Suprapubic skin (tissue), 4 donors: Measurements from ENCODE around the gene KIAA0586. TPM values are rescaled to one million over a fixed set of nuclear protein-coding genes. Genes with fewer than 3 reads are reported as not detected.
A peak's percentile ranks its signal among the peaks of the same experiment; 100 is the strongest.
"Not testable (repeated sequence)": the region's sequence is repeated elsewhere in the genome, so short reads cannot be mapped to it uniquely, and the experiment has no call there.

Experiments used
- DNase-seq, 2 donors: peaks; one replicate each; pipeline ENCODE4 v3.0.0-alpha.2; 2019; ENCODE audit warnings: low spot score in 2 of 2
- H3K27ac ChIP-seq: fragments of 200-600 bp; sonication (generic); one replicate; pipeline ENCODE4 v1.5.1; 2019
- H3K27me3 ChIP-seq: fragments of 200-600 bp; sonication (generic); one replicate; pipeline ENCODE4 v1.5.1; 2019
- H3K36me3 ChIP-seq: fragments of 200-600 bp; sonication (generic); one replicate; pipeline ENCODE4 v1.5.1; 2019
- H3K4me1 ChIP-seq: fragments of 200-600 bp; sonication (generic); one replicate; pipeline ENCODE4 v1.5.1; 2019
- H3K4me3 ChIP-seq: fragments of 200-600 bp; sonication (generic); one replicate; pipeline ENCODE4 v1.5.1; 2019; ENCODE audit warnings: mild to moderate bottlenecking
- H3K9me3 ChIP-seq: fragments of 200-600 bp; sonication (generic); one replicate; pipeline ENCODE4 v1.5.1; 2019
- CTCF ChIP-seq, 2 donors: fragments of 200-600 bp in 1 of 2; fragments of 450-650 bp in 1 of 2; sonication (generic) in 1 of 2; IDR thresholded peaks; one replicate each; pipeline ENCODE4 v1.5.1; 2016 to 2019; ENCODE audit warnings: antibody characterized with exemption in 2 of 2, mild to moderate bottlenecking in 1 of 2, moderate library complexity in 1 of 2
- EP300 ChIP-seq: sonication (generic); formaldehyde crosslinking; IDR thresholded peaks from one replicate; pipeline ENCODE4 v1.6.1; 2017; ENCODE audit warnings: antibody characterized with exemption
- POLR2A ChIP-seq, 2 donors: fragments of 450-650 bp; IDR thresholded peaks; one replicate each; pipeline ENCODE4 v1.6.1; 2017; ENCODE audit warnings: antibody characterized with exemption in 2 of 2, mild to moderate bottlenecking in 2 of 2, moderate library complexity in 2 of 2
- POLR2AphosphoS5 ChIP-seq, 3 donors: sonication (generic); formaldehyde crosslinking; IDR thresholded peaks; one replicate each; pipeline ENCODE4 v1.6.1; 2017; ENCODE audit warnings: antibody characterized with exemption in 3 of 3
- WGBS: methylation state at CpG from one replicate; pipeline ENCODE4 v1.1.5; 2018; 5-methylcytosine and 5-hydroxymethylcytosine counted together
- total RNA-seq, 4 donors: library from RNA; depleted of rRNA; stranded (reverse); fragments of >200 nt; gene quantifications; one replicate each; pipeline ENCODE4 v1.1.0, GENCODE V29; 2016

Gene KIAA0586
- total RNA-seq, 4 donors from 2014 or later: 11.1 to 37.1 (median 16.5) TPM

DNA sequence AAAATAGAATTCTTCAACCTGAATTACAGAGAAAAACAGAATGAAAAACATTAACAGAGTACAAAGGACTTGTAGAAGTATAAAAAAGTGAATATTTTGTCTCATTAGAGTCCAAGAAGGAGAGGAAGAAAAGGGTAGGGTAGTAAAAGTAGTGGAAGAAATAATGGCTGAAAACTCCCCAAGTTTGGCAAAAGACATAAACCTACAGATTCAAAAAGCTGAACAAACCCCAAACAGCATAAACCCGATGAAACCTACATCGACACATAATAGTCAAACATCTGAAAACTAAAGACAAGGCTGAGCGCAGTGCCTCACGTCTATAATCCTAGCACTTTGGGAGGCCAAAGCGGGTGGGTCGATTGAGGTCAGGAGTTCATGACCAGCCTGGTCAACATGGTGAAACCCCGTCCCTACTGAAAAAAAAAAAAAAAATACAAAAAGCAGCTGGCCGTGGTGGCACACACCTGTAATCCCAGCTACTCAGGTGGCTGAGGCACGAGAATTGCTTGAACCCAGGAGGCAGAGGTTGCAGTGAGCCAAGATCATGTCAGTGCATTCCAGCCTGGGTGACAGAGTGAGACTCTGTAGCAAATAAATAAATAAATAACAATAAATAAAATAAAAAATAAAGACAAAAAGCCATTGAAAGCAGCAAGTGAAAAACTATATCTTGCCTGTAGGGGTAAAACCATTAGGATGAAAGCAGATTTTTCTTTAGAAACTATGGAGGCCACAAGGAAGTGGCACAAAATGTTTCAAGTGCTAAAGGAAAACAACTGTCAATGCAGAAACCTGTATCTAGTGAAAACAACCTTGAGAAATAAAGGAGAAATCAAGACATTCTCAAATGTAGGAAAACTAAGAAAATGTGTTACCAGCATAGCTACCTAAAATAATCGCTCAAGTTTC lies 11.6 kb upstream of the KIAA0586 start:
- no peak overlapping the region for H3K27ac ChIP-seq
- H3K9me3 ChIP-seq: no peaks in the 10 kb centered on the region
- no peak for TF ChIP-seq CTCF (IDR thresholded peaks at IDR 0.05)
- TF ChIP-seq EP300: no peak
- no peak for TF ChIP-seq POLR2A (IDR thresholded peaks at IDR 0.05)
- TF ChIP-seq POLR2AphosphoS5 (IDR thresholded peaks at IDR 0.05): no peak
- peaks cover 64% of the 10 kb centered on the region for H3K36me3 ChIP-seq
- no peaks in the 10 kb centered on the region for H3K27me3 ChIP-seq
- 97% methylated on average over 10 of the region's 10 CpGs for WGBS
- H3K4me3 ChIP-seq: no peak overlapping the region
- H3K4me1 ChIP-seq: no peaks in the 10 kb centered on the region
- DNase-seq: no peak

- not testable (repeated sequence) for H3K27ac ChIP-seq, DNase-seq, H3K4me1 ChIP-seq, H3K9me3 ChIP-seq, H3K27me3 ChIP-seq, H3K4me3 ChIP-seq
- WGBS: 89% methylated on average over 1 of the region's 1 CpG
- H3K36me3 ChIP-seq: peaks cover 62% of the 10 kb centered on the region
Observed at GRCh38 chr14:58416934-58417333, 10.6 kb upstream of the KIAA0586 start.

- Histone ChIP-seq H3K9me3 (no peaks in the 10 kb centered on the region), H3K36me3 (peaks cover 13% of the 10 kb centered on the region), H3K27ac (peak overlapping the region; percentile 91), H3K4me3 (peak overlapping the region; percentile 93), H3K27me3 (no peaks in the 10 kb centered on the region), H3K4me1 (peaks cover 23% of the 10 kb centered on the region)
- 0% methylated on average over 30 of the region's 35 CpGs for WGBS
- peak in 1 of 2 donors; percentile 78 for DNase-seq
- no peak for TF ChIP-seq POLR2A (IDR thresholded peaks at IDR 0.05)
Observed at GRCh38 chr14:58426670-58427280, 744 bp upstream of the KIAA0586 start.

DNA sequence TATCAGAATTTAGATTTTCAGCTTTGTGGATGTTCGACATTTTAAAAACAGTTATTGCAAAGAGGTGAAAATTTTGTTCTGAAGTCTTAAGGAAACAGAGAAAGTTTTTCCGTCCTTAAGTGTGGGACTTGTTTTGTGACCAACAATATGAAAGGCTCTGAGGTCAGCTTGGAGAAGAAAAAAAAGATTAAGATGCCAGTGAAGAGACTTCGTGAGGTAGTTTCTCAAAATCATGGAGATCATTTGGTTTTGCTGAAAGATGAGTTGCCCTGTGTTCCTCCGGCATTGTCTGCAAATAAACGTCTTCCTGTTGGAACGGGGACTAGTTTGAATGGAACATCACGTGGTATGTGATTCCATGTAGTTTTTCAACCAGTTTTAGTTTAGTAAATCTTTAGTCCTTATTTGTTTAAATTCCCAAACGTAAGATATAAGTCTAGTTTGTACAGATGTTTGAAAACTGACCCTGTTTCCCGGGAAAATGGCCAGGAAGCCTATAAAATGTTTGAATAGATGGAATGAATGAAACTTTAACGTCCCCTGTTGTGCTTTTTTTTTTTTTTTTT lies 682 bp downstream of the KIAA0586 start:
- H3K27ac ChIP-seq: peak overlapping the region; percentile 91
- WGBS: under 1% methylated on average over 10 of the region's 10 CpGs
- peaks cover 16% of the 10 kb centered on the region for H3K36me3 ChIP-seq
- peaks cover 23% of the 10 kb centered on the region for H3K4me1 ChIP-seq
- H3K27me3 ChIP-seq: no peaks in the 10 kb centered on the region
- H3K9me3 ChIP-seq: no peaks in the 10 kb centered on the region
- TF ChIP-seq POLR2A (IDR thresholded peaks at IDR 0.05): no peak
- no peak for TF ChIP-seq EP300
- TF ChIP-seq CTCF (IDR thresholded peaks at IDR 0.05): no peak
- no peak for DNase-seq
- peak overlapping the region; percentile 93 for H3K4me3 ChIP-seq

- WGBS: 70% methylated on average over 1 of the region's 1 CpG
- H3K36me3 ChIP-seq: peaks cover 26% of the 10 kb centered on the region
Observed at GRCh38 chr14:58430156-58430555, 2.6 kb downstream of the KIAA0586 start.

More at GRCh38 chr14:58430156-58430555, 2.6 kb downstream of the KIAA0586 start:
- TF ChIP-seq EP300 (no peak), CTCF (IDR thresholded peaks at IDR 0.05) (no peak), POLR2A (IDR thresholded peaks at IDR 0.05) (no peak), POLR2AphosphoS5 (IDR thresholded peaks at IDR 0.05) (no peak)
- Histone ChIP-seq H3K9me3 (no peaks in the 10 kb centered on the region), H3K4me1 (peaks cover 21% of the 10 kb centered on the region), H3K27me3 (no peaks in the 10 kb centered on the region), H3K27ac (no peak overlapping the region), H3K4me3 (no peak overlapping the region)
- DNase-seq: no peak
